GM19455 (cell line): ENCODE data around the gene PLXNA2.

Experiments
- ATAC-seq: cut with Tn5 transposase; IDR thresholded peaks from one replicate; pipeline ENCODE4 v1.9.1; 2021; ENCODE audit not compliant: unreplicated experiment

The PLXNA2 gene

GRCh38 chr1:208241512-208241911, 2.7 kb downstream of the PLXNA2 start:
- ATAC-seq = no peak

- no peak for ATAC-seq
These were observed 3.4 kb downstream of the PLXNA2 start for GRCh38 chr1:208240662-208241355.

GRCh38 chr1:208239473-208240381, 4.5 kb downstream of the PLXNA2 start:
- no peak for ATAC-seq

- ATAC-seq = no peak
These were observed 5.3 kb downstream of the PLXNA2 start for GRCh38 chr1:208238710-208239472.

GRCh38 chr1:208237241-208237640, 6.9 kb downstream of the PLXNA2 start:
- ATAC-seq = no peak

- ATAC-seq = no peak
These were observed 8.0 kb downstream of the PLXNA2 start for GRCh38 chr1:208235982-208236761.

- ATAC-seq = no peak
These were observed 8.7 kb downstream of the PLXNA2 start for GRCh38 chr1:208235356-208235981.

- no peak for ATAC-seq
These were observed 9.5 kb downstream of the PLXNA2 start for GRCh38 chr1:208234721-208235120.

- ATAC-seq = no peak
These were observed 10.2 kb downstream of the PLXNA2 start for GRCh38 chr1:208233978-208234377.

GRCh38 chr1:208233546-208233945, 10.6 kb downstream of the PLXNA2 start:
- no peak for ATAC-seq

- no peak for ATAC-seq
These were observed 11.5 kb downstream of the PLXNA2 start for GRCh38 chr1:208232662-208233038.

GRCh38 chr1:208231881-208232661, 12.1 kb downstream of the PLXNA2 start:
- ATAC-seq = no peak

GRCh38 chr1:208230668-208231529, 13.3 kb downstream of the PLXNA2 start:
- no peak for ATAC-seq

GRCh38 chr1:208228550-208228949, 15.6 kb downstream of the PLXNA2 start:
- ATAC-seq = no peak

- no peak for ATAC-seq
These were observed 16.2 kb downstream of the PLXNA2 start for GRCh38 chr1:208228026-208228425.

- ATAC-seq = no peak
These were observed 16.8 kb downstream of the PLXNA2 start for GRCh38 chr1:208227366-208227765.

- no peak for ATAC-seq
These were observed 17.9 kb downstream of the PLXNA2 start for GRCh38 chr1:208225954-208226937.
